Hepatocyte (in vitro differentiated cells): ENCODE results near the gene CYP17A1. TPM values are rescaled to one million over a fixed set of nuclear protein-coding genes. Genes with fewer than 3 reads are reported as not detected.
A peak's percentile ranks its signal among the peaks of the same experiment; 100 is the strongest.

ENCODE experiments used
- DNase-seq: peaks from one replicate; pipeline ENCODE4 v3.0.0-alpha.2; 2016; ENCODE audit warnings: low spot score
- H2AFZ ChIP-seq: fragments of 200-600 bp; sonication (generic); 2 replicates; pipeline ENCODE4 v1.6.0; 2016; ENCODE audit warnings: antibody characterized with exemption, mild to moderate bottlenecking
- H3K27ac ChIP-seq: fragments of 200-600 bp; sonication (generic); 2 replicates; pipeline ENCODE4 v1.5.1; 2016; ENCODE audit warnings: mild to moderate bottlenecking
- H3K27me3 ChIP-seq: fragments of 200-600 bp; sonication (generic); 2 replicates; pipeline ENCODE4 v1.6.1; 2016
- H3K36me3 ChIP-seq: fragments of 200-600 bp; sonication (generic); replicated peaks from 2 replicates; pipeline ENCODE4 v1.5.1; 2016; ENCODE audit warnings: low read depth; ENCODE audit not compliant: insufficient read depth
- H3K4me1 ChIP-seq: fragments of 200-600 bp; sonication (generic); 2 replicates; pipeline ENCODE4 v1.5.1; 2016; ENCODE audit warnings: mild to moderate bottlenecking, moderate library complexity; ENCODE audit not compliant: insufficient read depth
- H3K4me2 ChIP-seq: fragments of 200-600 bp; sonication (generic); 2 replicates; pipeline ENCODE4 v1.6.0; 2016
- H3K4me3 ChIP-seq: fragments of 200-600 bp; sonication (generic); 2 replicates; pipeline ENCODE4 v1.5.1; 2016; ENCODE audit warnings: mild to moderate bottlenecking
- H3K79me2 ChIP-seq: fragments of 200-600 bp; sonication (generic); 2 replicates; pipeline ENCODE4 v1.6.0; 2017; ENCODE audit warnings: mild to moderate bottlenecking
- H3K9me2 ChIP-seq: fragments of 200-600 bp; sonication (generic); replicated peaks from 2 replicates; pipeline ENCODE4 v1.6.0; 2017; ENCODE audit warnings: mild to moderate bottlenecking; ENCODE audit not compliant: insufficient read depth
- H3K9me3 ChIP-seq: fragments of 200-600 bp; sonication (generic); 2 replicates; pipeline ENCODE4 v1.5.1; 2016; ENCODE audit warnings: low read depth, mild to moderate bottlenecking
- H4K20me1 ChIP-seq: fragments of 200-600 bp; sonication (generic); 2 replicates; pipeline ENCODE4 v1.6.0; 2016; ENCODE audit warnings: mild to moderate bottlenecking; ENCODE audit not compliant: insufficient read depth, poor library complexity, severe bottlenecking
- EZH2 ChIP-seq: fragments of 200-600 bp; sonication (generic); IDR thresholded peaks from 2 replicates; pipeline ENCODE4 v1.6.1; 2016; ENCODE audit warnings: antibody characterized with exemption, mild to moderate bottlenecking, borderline replicate concordance
- EZH2phosphoT487 ChIP-seq: fragments of 200-600 bp; sonication (generic); IDR thresholded peaks from one replicate; pipeline ENCODE4 v1.6.1; 2018; ENCODE audit warnings: antibody characterized with exemption, mild to moderate bottlenecking, low read depth, moderate library complexity; ENCODE audit not compliant: unreplicated experiment, severe bottlenecking
- WGBS: methylation state at CpG from one replicate; pipeline ENCODE4 v1.1.6; 2016; ENCODE audit warnings: low lambda C conversion rate; ENCODE audit errors: missing lambda C conversion rate; 5-methylcytosine and 5-hydroxymethylcytosine counted together
- polyA plus RNA-seq: library from polyadenylated mRNA; unstranded; fragments of >200 nt; fragmentation: Nextera tagmentation; extraction: Ambion mirVana; gene quantifications from 2 replicates; pipeline ENCODE4 v1.2.1, GENCODE V29; 2016
- total RNA-seq: library from RNA; depleted of rRNA; stranded (reverse); fragments of >200 nt; gene quantifications from 2 replicates; pipeline ENCODE4 v1.2.3, GENCODE V29; 2014
- TF ChIP-seq, protein P1 (sequence below): fragments of 200-600 bp; sonication (generic); IDR thresholded peaks from 2 replicates; pipeline ENCODE4 v1.5.1; 2016; ENCODE audit warnings: antibody characterized with exemption, mild to moderate bottlenecking; ENCODE audit not compliant: poor library complexity

CYP17A1 gene
- total and polyA plus RNA-seq, 2 experiments from 2014 or later: not detected

DNA sequence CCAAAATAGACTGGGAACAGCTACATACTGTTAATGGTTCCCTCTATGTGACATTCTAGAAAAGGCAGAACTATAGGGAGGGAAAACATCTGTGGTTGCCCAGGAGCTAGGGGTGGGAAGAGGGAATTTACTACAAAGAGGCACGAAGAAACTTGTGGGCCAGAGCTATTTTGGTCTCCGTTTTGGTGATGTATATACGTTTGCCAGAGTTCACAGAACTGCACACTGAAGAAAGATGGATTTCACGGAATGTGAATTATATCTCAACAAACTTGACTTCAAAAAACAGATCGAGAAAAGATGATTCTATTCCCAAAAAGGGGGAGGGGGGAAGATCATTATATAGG lies 31.7 kb upstream of the CYP17A1 start:
- WGBS: 10% methylated on average over 5 of the region's 5 CpGs
- no peak for DNase-seq

DNA sequence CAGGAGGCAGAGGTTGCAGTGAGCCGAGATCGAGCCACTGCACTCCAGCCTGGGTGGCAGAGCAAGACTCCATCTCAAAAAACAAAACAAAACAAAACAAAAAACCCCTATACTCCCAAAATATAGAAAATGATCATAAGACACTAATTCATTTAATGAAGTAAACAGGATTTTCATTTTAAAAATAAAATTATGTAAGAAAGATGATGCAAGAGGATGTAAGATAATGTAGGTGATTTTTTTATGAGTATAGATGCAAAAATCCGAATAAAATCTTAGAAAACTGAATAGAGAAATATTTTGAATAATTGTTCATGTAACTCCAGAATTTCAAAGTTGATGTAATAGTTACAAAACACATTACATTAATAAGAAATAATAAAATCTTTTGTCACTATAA lies 28.4 kb upstream of the CYP17A1 start:
- TF ChIP-seq EZH2 (no peak), EZH2phosphoT487 (no peak)
- TF ChIP-seq, protein P1, sequence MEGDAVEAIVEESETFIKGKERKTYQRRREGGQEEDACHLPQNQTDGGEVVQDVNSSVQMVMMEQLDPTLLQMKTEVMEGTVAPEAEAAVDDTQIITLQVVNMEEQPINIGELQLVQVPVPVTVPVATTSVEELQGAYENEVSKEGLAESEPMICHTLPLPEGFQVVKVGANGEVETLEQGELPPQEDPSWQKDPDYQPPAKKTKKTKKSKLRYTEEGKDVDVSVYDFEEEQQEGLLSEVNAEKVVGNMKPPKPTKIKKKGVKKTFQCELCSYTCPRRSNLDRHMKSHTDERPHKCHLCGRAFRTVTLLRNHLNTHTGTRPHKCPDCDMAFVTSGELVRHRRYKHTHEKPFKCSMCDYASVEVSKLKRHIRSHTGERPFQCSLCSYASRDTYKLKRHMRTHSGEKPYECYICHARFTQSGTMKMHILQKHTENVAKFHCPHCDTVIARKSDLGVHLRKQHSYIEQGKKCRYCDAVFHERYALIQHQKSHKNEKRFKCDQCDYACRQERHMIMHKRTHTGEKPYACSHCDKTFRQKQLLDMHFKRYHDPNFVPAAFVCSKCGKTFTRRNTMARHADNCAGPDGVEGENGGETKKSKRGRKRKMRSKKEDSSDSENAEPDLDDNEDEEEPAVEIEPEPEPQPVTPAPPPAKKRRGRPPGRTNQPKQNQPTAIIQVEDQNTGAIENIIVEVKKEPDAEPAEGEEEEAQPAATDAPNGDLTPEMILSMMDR: no peak
- Histone ChIP-seq H3K79me2 (no peaks in the 10 kb centered on the region), H2AFZ (no peak overlapping the region), H3K9me2 (no peaks in the 10 kb centered on the region), H3K36me3 (no peaks in the 10 kb centered on the region), H3K27ac (no peak overlapping the region), H3K9me3 (no peaks in the 10 kb centered on the region), H4K20me1 (no peaks in the 10 kb centered on the region), H3K27me3 (no peaks in the 10 kb centered on the region), H3K4me2 (no peak overlapping the region), H3K4me3 (no peak overlapping the region), H3K4me1 (peaks cover 10% of the 10 kb centered on the region)
- WGBS: 99% methylated on average over 3 of the region's 3 CpGs
- no peak for DNase-seq

More for the DNA sequence above, 31.7 kb upstream of the CYP17A1 start:
- H3K9me2 ChIP-seq: no peaks in the 10 kb centered on the region
- H4K20me1 ChIP-seq: no peaks in the 10 kb centered on the region
- peaks cover 10% of the 10 kb centered on the region for H3K4me1 ChIP-seq
- H3K4me3 ChIP-seq: peak overlapping the region; percentile 44
- H3K79me2 ChIP-seq: no peaks in the 10 kb centered on the region
- H3K4me2 ChIP-seq: peak overlapping the region; percentile 94
- H3K27me3 ChIP-seq: no peaks in the 10 kb centered on the region
- peak overlapping the region; percentile 66 for H2AFZ ChIP-seq
- peak overlapping the region; percentile 82 for H3K27ac ChIP-seq
- no peaks in the 10 kb centered on the region for H3K9me3 ChIP-seq
- H3K36me3 ChIP-seq: no peaks in the 10 kb centered on the region
- no peak for TF ChIP-seq EZH2
- TF ChIP-seq, protein P1: no peak
- no peak for TF ChIP-seq EZH2phosphoT487

DNA sequence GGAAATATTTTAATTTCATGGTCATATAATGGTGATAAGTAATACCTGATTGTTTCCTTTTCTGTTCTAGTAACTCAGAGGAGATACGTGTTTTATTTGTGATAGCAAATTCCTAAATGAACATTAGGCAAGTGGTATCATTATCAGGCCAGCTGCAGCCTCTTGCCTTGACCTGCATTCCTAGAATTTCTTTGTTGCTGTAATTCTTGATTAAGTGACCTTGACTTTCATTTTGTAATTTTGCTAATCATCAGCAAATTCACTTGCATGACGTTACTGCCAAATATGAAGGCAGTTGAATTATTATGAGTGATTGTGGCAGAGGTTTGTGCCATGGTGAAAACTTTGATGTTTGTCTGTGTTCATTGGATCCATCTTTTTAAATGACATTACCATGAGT lies 26.4 kb upstream of the CYP17A1 start:
- H3K9me3 ChIP-seq: no peaks in the 10 kb centered on the region
- no peak for TF ChIP-seq EZH2
- H4K20me1 ChIP-seq: no peaks in the 10 kb centered on the region
- no peak overlapping the region for H3K4me3 ChIP-seq
- H3K9me2 ChIP-seq: no peaks in the 10 kb centered on the region
- no peak overlapping the region for H3K27ac ChIP-seq
- H3K79me2 ChIP-seq: no peaks in the 10 kb centered on the region
- no peak overlapping the region for H2AFZ ChIP-seq
- no peaks in the 10 kb centered on the region for H3K27me3 ChIP-seq
- H3K4me1 ChIP-seq: peaks cover 2% of the 10 kb centered on the region
- no peak for DNase-seq
- no peaks in the 10 kb centered on the region for H3K36me3 ChIP-seq
- H3K4me2 ChIP-seq: no peak overlapping the region
- WGBS: 76% methylated on average over 2 of the region's 2 CpGs

DNA sequence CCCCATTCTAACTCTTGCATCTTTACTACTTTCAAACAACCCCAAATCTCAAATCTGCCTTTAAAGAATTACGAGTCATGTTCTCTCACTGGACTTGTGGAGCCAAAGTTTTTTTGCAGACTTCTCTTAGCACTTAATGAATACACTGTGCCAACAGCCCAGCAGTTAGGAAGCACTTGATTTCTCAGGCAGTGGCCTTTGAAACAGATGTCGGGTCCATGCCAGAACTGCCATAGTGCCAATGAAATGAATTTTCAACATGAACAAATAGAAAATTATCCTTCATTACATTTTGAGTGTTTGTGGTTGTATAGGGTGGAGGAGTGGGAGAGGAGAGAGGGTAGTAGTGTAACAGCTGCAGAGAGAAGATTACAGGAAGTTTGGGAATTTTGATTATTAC lies 22.7 kb upstream of the CYP17A1 start:
- no peak for DNase-seq
- Histone ChIP-seq H3K27ac (no peak overlapping the region), H3K4me2 (no peak overlapping the region), H3K9me2 (no peaks in the 10 kb centered on the region), H4K20me1 (no peaks in the 10 kb centered on the region), H3K4me1 (peaks cover 8% of the 10 kb centered on the region), H3K36me3 (no peaks in the 10 kb centered on the region), H3K4me3 (no peak overlapping the region), H3K27me3 (no peaks in the 10 kb centered on the region), H3K9me3 (no peaks in the 10 kb centered on the region), H2AFZ (no peak overlapping the region), H3K79me2 (peaks cover 23% of the 10 kb centered on the region)
- 96% methylated on average over 2 of the region's 2 CpGs for WGBS
- TF ChIP-seq EZH2: no peak
- TF ChIP-seq, protein P1: no peak
- no peak for TF ChIP-seq EZH2phosphoT487
